ENCODE measurements around the gene CCDC47. TPM values are rescaled to one million over a fixed set of nuclear protein-coding genes. Genes with fewer than 3 reads are reported as not detected.

The CCDC47 gene
- total and polyA plus RNA-seq, 2 of the 13 experiments (the other 11 are each of a cell fraction or from before 2014, with no cell fraction given), result 59.3 to 99.5 TPM

GRCh38 chr17:63741408-63742173, 31.8 kb downstream of the CCDC47 start, which contains the start of gene STRADA (continued):
- TF ChIP-seq EP300 (IDR thresholded peaks at IDR 0.05; ENCODE audit: low read depth in 2 of 2, low read length in 2 of 2) (no peak), EP300 (CRISPR knock-in tag; IDR thresholded peaks at IDR 0.05; ENCODE audit: borderline replicate concordance) (0 out of 2 replicates have a peak, but pooled peaks have one; percentile 4), ZNF619 (CRISPR knock-in tag; IDR thresholded peaks at IDR 0.05) (no peak), SIN3A (IDR thresholded peaks at IDR 0.05; ENCODE audit: borderline replicate concordance, low read depth, low read length) (peak; percentile 96), CHD2 (IDR thresholded peaks at IDR 0.05; ENCODE audit: low read depth, low read length) (no peak), IRF9 (CRISPR knock-in tag; IDR thresholded peaks at IDR 0.05; ENCODE audit: borderline replicate concordance) (peak; percentile 91; the same call in 1 of the 2 replicates), RBM22 (optimal IDR thresholded peaks at IDR 0.05; ENCODE audit: low read length) (no peak), ADNP (CRISPR knock-in tag; IDR thresholded peaks at IDR 0.05) (peak; percentile 65; the same call in 1 of the 2 replicates), ZNF10 (CRISPR knock-in tag; IDR thresholded peaks at IDR 0.05; ENCODE audit: borderline replicate concordance, low read depth) (no peak), JUN (CRISPR knock-in tag; IDR thresholded peaks at IDR 0.05) (peak; percentile 8; the same call in 1 of the 2 replicates), NR3C1 (CRISPR knock-in tag; IDR thresholded peaks at IDR 0.05) (no peak), ZNF761 (CRISPR knock-in tag; conservative IDR thresholded peaks at IDR 0.05) (peak; percentile 86; the same call in 1 of the 2 replicates), ZFP36L2 (CRISPR knock-in tag; IDR thresholded peaks at IDR 0.05) (peak; percentile 61), ZNF234 (CRISPR knock-in tag; conservative IDR thresholded peaks at IDR 0.05) (peak; percentile 60; the same call in 1 of the 2 replicates), CREB1 (IDR thresholded peaks at IDR 0.05) (no peak), CREB1 (CRISPR knock-in tag; IDR thresholded peaks at IDR 0.05) (no peak), HIC2 (CRISPR knock-in tag; IDR thresholded peaks at IDR 0.05; ENCODE audit: low read depth) (peak; percentile 33; the same call in 1 of the 2 replicates), GZF1 (CRISPR knock-in tag; IDR thresholded peaks at IDR 0.05) (no peak), PRMT3 (CRISPR knock-in tag; IDR thresholded peaks at IDR 0.05; ENCODE audit: borderline replicate concordance, low read depth) (no peak; the same call in 1 of the 2 replicates), ZXDC (CRISPR knock-in tag; IDR thresholded peaks at IDR 0.05) (peak; percentile 76; the same call in 1 of the 2 replicates), JUND (CRISPR knock-in tag; IDR thresholded peaks at IDR 0.05) (no peak), ZNF549 (CRISPR knock-in tag; IDR thresholded peaks at IDR 0.05) (no peak), ZFP1 (CRISPR knock-in tag; IDR thresholded peaks at IDR 0.05) (peak; percentile 43), ZNF530 (CRISPR knock-in tag; IDR thresholded peaks at IDR 0.05; ENCODE audit: low read depth) (no peak), ZFP82 (CRISPR knock-in tag; IDR thresholded peaks at IDR 0.05; ENCODE audit: borderline replicate concordance) (no peak), NRL (CRISPR knock-in tag; IDR thresholded peaks at IDR 0.05; ENCODE audit: borderline replicate concordance) (peak; percentile 85; the same call in 1 of the 2 replicates)
